BJ (cell line): ENCODE measurements around the gene BNIP1. TPM values are rescaled to one million over a fixed set of nuclear protein-coding genes. Genes with fewer than 3 reads are reported as not detected.

Experiments
- CTCF ChIA-PET: fragments of 350-600 bp; formaldehyde crosslinking; extraction: SDS; loops from one replicate; lab custom pipeline; 2021; ENCODE audit warnings: antibody characterized with exemption, inconsistent platforms; lab: Yijun Ruan, JAX
- POLR2A ChIA-PET: fragments of 300-600 bp; sonication (Branson Sonifier 250); formaldehyde crosslinking; extraction: SDS; loops from one replicate; lab custom pipeline; 2021; ENCODE audit warnings: antibody characterized with exemption; lab: Charles Lee
- DNase-seq: peaks from one replicate; pipeline ENCODE4 v3.0.0-alpha.2; 2011; ENCODE audit warnings: low read depth
- H3K27me3 ChIP-seq: 2 replicates; pipeline ENCODE4 v1.6.0; 2011; ENCODE audit warnings: low read length; ENCODE audit not compliant: control insufficient read depth, insufficient read depth
- H3K36me3 ChIP-seq: 2 replicates; pipeline ENCODE4 v1.5.1; 2011; ENCODE audit warnings: low read length; ENCODE audit not compliant: control insufficient read depth, insufficient read depth
- H3K4me3 ChIP-seq: 2 replicates; pipeline ENCODE4 v1.5.1; 2011; ENCODE audit warnings: low read depth, mild to moderate bottlenecking, control low read depth, low read length
- CTCF ChIP-seq: IDR thresholded peaks from 2 replicates; pipeline ENCODE4 v1.5.1; 2011; ENCODE audit warnings: low read depth, mild to moderate bottlenecking, control low read depth, inconsistent platforms, low read length, moderate library complexity; ENCODE audit not compliant: insufficient read depth
- polyA plus RNA-seq: library from polyadenylated mRNA; depleted of rRNA; stranded (reverse); fragments of >200 nt; gene quantifications from 2 replicates; pipeline ENCODE4 v1.2.3, GENCODE V29; 2011; rRNA removed

Gene BNIP1
- polyA plus RNA-seq, 1 experiment: 16.8 TPM

DNA sequence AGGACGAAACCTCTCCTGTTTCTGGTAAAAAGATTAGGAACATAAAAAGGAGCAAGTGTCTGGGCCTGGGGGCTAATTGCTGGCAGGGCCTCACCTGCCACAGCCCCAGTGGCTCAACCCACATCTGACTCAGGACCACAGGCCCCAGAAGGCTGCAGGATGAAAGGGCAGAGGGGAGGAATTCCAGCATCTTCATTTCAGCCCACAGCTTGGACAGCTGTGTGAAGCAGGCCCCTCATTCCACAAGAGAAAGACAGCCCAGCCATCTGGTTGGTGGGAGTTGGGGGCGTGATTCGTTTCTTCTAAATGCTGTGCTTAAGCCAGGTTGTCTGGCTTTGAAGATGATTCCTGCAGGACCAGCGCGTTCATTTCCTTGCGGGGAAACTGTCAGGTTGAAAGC is 61.6 kb downstream of the BNIP1 start:
- no peak for TF ChIP-seq CTCF
- Histone ChIP-seq H3K4me3 (no peak overlapping the region), H3K36me3 (no peaks in the 10 kb centered on the region), H3K27me3 (peaks cover 12% of the 10 kb centered on the region)
- ChIA-PET CTCF (no interaction called here), POLR2A (interaction anchor here (0.6 kb wide), 1 partner anchor 227 kb away, joined by 3 read pairs; no protein-coding TSS in a partner anchor)
- DNase-seq: no peak

DNA sequence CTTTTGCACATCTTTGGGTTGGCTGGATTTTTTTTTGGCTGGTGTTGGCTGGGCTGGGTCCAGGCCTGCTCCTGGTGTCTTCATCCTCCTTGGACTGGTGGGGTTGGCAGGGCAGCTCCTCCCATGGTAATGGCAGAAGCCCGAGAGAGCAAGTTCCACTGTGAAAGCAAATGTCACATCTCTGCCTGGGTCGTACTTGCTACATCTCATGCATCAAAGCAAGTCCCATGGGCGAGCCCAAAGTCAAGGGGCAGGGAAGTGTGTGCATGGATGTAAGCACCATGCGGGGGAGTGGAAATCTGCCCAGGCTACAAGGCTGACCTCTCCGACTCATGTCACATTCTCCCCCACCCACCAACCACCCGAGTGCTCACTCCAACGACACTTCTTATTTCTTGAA is 64.0 kb downstream of the BNIP1 start:
- H3K36me3 ChIP-seq: no peaks in the 10 kb centered on the region
- H3K4me3 ChIP-seq: no peak overlapping the region
- no peak for DNase-seq
- no peak for TF ChIP-seq CTCF
- POLR2A ChIA-PET: no interaction called here
- peaks cover 11% of the 10 kb centered on the region for H3K27me3 ChIP-seq
- CTCF ChIA-PET: interaction anchor here (1.0 to 1.8 kb wide), 3 partner anchors 9 to 501 kb away, joined by 3 to 6 read pairs (median 3); no protein-coding TSS in a partner anchor

DNA sequence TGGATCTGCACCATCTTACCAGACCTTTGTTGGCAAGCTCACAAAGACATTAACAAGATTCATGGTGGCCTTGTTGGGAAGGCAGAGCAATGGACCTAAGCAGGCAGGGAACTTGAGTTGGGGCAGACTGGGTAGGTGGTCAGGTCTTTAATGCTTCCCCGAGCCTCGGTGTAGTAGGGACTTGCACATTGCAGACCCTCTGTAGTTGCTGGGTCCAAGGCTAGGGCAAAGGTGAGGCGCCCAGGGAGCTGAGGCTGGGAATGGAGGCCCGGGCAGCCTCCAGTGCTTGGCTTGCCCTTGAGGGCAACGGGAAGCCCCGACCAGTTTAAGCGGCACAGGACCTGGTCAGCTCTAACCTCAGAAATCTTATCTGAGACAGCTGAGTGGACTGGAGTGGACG is 66.5 kb downstream of the BNIP1 start:
- CTCF ChIA-PET: interaction anchor here (0.5 to 0.8 kb wide), 2 partner anchors 15 to 251 kb away, joined by 3 to 4 read pairs; partner anchors contain the start of gene RPL26L1
- POLR2A ChIA-PET: no interaction called here
- Histone ChIP-seq H3K36me3 (no peaks in the 10 kb centered on the region), H3K27me3 (peaks cover 10% of the 10 kb centered on the region), H3K4me3 (no peak overlapping the region)
- DNase-seq: no peak
- TF ChIP-seq CTCF: no peak

DNA sequence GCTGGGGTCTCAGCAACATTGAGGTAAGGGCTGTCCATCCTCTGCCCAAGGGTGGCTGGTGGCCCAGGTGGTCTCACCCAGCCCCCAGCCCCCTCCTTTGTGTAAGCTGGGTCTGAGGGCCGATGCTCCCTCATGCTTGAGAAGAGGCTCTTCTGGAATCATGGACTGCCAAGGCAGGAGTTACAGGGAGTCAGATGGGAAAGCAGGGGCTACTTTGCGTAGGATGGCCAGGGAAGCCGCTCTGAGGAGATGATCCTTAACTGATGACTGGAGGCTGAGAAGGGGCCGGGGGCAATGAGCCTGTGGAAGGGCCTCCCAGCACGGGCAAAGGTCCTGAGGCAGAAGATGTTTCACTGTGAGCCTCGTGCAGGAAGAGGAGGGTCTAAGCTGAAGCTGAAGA is 67.0 kb downstream of the BNIP1 start:
- TF ChIP-seq CTCF: no peak
- CTCF ChIA-PET: interaction anchor here (0.5 to 0.8 kb wide), 2 partner anchors 15 to 252 kb away, joined by 3 to 4 read pairs; partner anchors contain the start of gene RPL26L1
- peaks cover 9% of the 10 kb centered on the region; the same call in 1 of the 2 replicates for H3K27me3 ChIP-seq
- POLR2A ChIA-PET: no interaction called here
- no peak for DNase-seq
- H3K4me3 ChIP-seq: no peak overlapping the region
- H3K36me3 ChIP-seq: no peaks in the 10 kb centered on the region

DNA sequence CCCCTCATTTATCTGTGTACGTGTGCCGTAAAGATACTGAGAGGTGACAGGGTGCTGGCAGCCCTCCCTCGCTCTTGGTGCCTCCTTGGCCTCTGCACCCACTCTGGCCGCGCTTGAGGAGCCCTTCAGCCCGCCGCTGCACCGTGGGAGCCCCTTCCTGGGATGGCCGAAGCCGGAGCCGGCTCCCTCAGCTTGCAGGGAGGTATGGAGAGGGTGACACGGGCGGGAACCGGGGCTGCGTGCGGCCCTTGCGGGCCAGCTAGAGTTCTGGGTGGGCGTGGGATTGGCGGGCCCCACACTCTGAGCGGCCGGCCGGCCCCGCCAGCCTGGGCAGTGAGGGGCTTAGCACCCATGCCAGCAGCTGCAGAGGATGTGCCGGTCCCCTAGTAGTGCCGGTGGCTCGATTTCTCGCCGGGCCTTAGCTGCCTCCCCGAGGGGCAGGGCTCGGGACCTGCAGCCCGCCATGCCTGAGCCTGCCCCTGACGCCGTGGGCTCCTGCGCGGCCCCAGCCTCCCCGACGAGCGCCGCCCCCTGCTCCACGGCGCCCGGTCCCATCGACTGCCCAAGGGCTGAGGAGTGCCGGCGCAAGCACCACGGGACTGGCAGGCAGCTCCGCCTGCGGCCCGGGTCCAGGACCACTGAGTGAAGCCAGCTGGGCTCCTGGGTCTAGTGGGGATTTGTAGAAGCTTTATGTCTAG is 69.1 kb downstream of the BNIP1 start:
- POLR2A ChIA-PET: no interaction called here
- CTCF ChIA-PET: no interaction called here
- peaks cover 6% of the 10 kb centered on the region; the same call in 1 of the 2 replicates for H3K27me3 ChIP-seq

More for the DNA sequence above, 69.1 kb downstream of the BNIP1 start:
- no peak for TF ChIP-seq CTCF
- Histone ChIP-seq H3K4me3 (no peak overlapping the region), H3K36me3 (no peaks in the 10 kb centered on the region)
- DNase-seq: no peak

Other genes with a start within 250 kb of the BNIP1 start
- 102 and 113 TPM in 2 replicates for gene RPL26L1, start 185.1 kb upstream of the BNIP1 start, polyA plus RNA-seq
- gene ATP6V0E1, start 160.8 kb upstream of the BNIP1 start, polyA plus RNA-seq: 491 and 500 TPM in 2 replicates
- gene CREBRF, start 88.2 kb upstream of the BNIP1 start, polyA plus RNA-seq: 11.2 and 18.2 TPM in 2 replicates
- not detected in 2 replicates for gene NKX2-5, start 90.7 kb downstream of the BNIP1 start, polyA plus RNA-seq
- 168 and 181 TPM in 2 replicates for gene STC2, start 183.9 kb downstream of the BNIP1 start, polyA plus RNA-seq